Right forelimb (tissue), 1 donor: Measurements from ENCODE around the gene ZNF514.
"Not testable (repeated sequence)": the region's sequence is repeated elsewhere in the genome, so short reads cannot be mapped to it uniquely, and the experiment has no call there.

Experiments used
- DNase-seq: peaks from one replicate; pipeline ENCODE4 v3.0.0-alpha.2; 2018

Gene ZNF514

GRCh38 chr2:95122197-95122551 is 37.5 kb downstream of the ZNF514 start:
- DNase-seq, result no peak

GRCh38 chr2:95121407-95122196 is 38.0 kb downstream of the ZNF514 start, which contains the start of gene MRPS5:
TSS of gene MRPS5 (minus strand) at chr2:95121808. CDS start at chr2:95121791, 17 bp downstream.
- DNase-seq, result peak; percentile 95

- DNase-seq, result no peak
Observed at GRCh38 chr2:95121093-95121406, 38.6 kb downstream of the ZNF514 start.

GRCh38 chr2:95115418-95115817 is 44.2 kb downstream of the ZNF514 start:
- peak; percentile 56 for DNase-seq

- DNase-seq, result no peak
Observed at GRCh38 chr2:95113464-95113863, 46.2 kb downstream of the ZNF514 start.

GRCh38 chr2:95110395-95110794 is 49.3 kb downstream of the ZNF514 start:
- DNase-seq, result no peak

- no peak for DNase-seq
Observed at GRCh38 chr2:95109260-95109659, 50.4 kb downstream of the ZNF514 start.

GRCh38 chr2:95106081-95106480 is 53.6 kb downstream of the ZNF514 start:
- DNase-seq, result no peak

- DNase-seq, result no peak
Observed at GRCh38 chr2:95104606-95105005, 55.0 kb downstream of the ZNF514 start.

GRCh38 chr2:95099910-95100309 is 59.7 kb downstream of the ZNF514 start:
- no peak for DNase-seq

- DNase-seq, result not testable (repeated sequence)
Observed at GRCh38 chr2:95098273-95098672, 61.4 kb downstream of the ZNF514 start.
